Glutamatergic neuron (in vitro differentiated cells): Measurements from ENCODE around the gene EPSTI1. TPM values are rescaled to one million over a fixed set of nuclear protein-coding genes. Genes with fewer than 3 reads are reported as not detected.

Experiments
- total RNA-seq: library from RNA; stranded (reverse); fragmentation: NEBNext Ultra II Directional; extraction: Animal tissue kit (Norgen Biotek cat#: 25700); gene quantifications from one replicate; pipeline ENCODE4 v1.2.1, GENCODE V29; 2021; ENCODE audit not compliant: unreplicated experiment

EPSTI1 gene
- total RNA-seq, 1 donor from 2014 or later, result not detected

Other genes starting within 250 kb of the EPSTI1 start
- gene FAM216B, start 210.7 kb downstream of the EPSTI1 start, total RNA-seq, result not detected
- gene DNAJC15, start 31.3 kb upstream of the EPSTI1 start, total RNA-seq, result 17.1 TPM